Measurements from ENCODE around the gene PRKG1.

PRKG1 gene

GRCh38 chr10:51235865-51236264 lies 161.6 kb downstream of the PRKG1 start:
- TF ChIP-seq TAF1 (IDR thresholded peaks at IDR 0.05; ENCODE audit: low read depth) (no peak), EGR1 (IDR thresholded peaks at IDR 0.05) (no peak), FOXM1 (IDR thresholded peaks at IDR 0.05; ENCODE audit: borderline replicate concordance, low read depth) (no peak), NFIC (IDR thresholded peaks at IDR 0.05) (no peak), TEAD4 (IDR thresholded peaks at IDR 0.05) (no peak)
- TF ChIP-seq, protein P1, sequence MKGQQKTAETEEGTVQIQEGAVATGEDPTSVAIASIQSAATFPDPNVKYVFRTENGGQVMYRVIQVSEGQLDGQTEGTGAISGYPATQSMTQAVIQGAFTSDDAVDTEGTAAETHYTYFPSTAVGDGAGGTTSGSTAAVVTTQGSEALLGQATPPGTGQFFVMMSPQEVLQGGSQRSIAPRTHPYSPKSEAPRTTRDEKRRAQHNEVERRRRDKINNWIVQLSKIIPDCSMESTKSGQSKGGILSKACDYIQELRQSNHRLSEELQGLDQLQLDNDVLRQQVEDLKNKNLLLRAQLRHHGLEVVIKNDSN (IDR thresholded peaks at IDR 0.05) = no peak

- TF ChIP-seq EP300 (IDR thresholded peaks at IDR 0.05; ENCODE audit: borderline replicate concordance) (no peak), CEBPB (IDR thresholded peaks at IDR 0.05) (no peak), RAD21 (IDR thresholded peaks at IDR 0.05; ENCODE audit: low read depth) (no peak), FOXM1 (IDR thresholded peaks at IDR 0.05; ENCODE audit: borderline replicate concordance, low read depth) (no peak), NFIC (IDR thresholded peaks at IDR 0.05) (no peak)
These were observed 164.7 kb downstream of the PRKG1 start for GRCh38 chr10:51239006-51239405.

GRCh38 chr10:51241461-51241860 lies 167.2 kb downstream of the PRKG1 start:
- no peak for TF ChIP-seq TAF1 (IDR thresholded peaks at IDR 0.05; ENCODE audit: low read depth)
- TF ChIP-seq YY1 (IDR thresholded peaks at IDR 0.05; ENCODE audit: low read depth) = no peak
- TF ChIP-seq, protein P2, sequence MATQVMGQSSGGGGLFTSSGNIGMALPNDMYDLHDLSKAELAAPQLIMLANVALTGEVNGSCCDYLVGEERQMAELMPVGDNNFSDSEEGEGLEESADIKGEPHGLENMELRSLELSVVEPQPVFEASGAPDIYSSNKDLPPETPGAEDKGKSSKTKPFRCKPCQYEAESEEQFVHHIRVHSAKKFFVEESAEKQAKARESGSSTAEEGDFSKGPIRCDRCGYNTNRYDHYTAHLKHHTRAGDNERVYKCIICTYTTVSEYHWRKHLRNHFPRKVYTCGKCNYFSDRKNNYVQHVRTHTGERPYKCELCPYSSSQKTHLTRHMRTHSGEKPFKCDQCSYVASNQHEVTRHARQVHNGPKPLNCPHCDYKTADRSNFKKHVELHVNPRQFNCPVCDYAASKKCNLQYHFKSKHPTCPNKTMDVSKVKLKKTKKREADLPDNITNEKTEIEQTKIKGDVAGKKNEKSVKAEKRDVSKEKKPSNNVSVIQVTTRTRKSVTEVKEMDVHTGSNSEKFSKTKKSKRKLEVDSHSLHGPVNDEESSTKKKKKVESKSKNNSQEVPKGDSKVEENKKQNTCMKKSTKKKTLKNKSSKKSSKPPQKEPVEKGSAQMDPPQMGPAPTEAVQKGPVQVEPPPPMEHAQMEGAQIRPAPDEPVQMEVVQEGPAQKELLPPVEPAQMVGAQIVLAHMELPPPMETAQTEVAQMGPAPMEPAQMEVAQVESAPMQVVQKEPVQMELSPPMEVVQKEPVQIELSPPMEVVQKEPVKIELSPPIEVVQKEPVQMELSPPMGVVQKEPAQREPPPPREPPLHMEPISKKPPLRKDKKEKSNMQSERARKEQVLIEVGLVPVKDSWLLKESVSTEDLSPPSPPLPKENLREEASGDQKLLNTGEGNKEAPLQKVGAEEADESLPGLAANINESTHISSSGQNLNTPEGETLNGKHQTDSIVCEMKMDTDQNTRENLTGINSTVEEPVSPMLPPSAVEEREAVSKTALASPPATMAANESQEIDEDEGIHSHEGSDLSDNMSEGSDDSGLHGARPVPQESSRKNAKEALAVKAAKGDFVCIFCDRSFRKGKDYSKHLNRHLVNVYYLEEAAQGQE (IDR thresholded peaks at IDR 0.05; ENCODE audit: low read depth) = no peak
- TF ChIP-seq FOXM1 (IDR thresholded peaks at IDR 0.05; ENCODE audit: borderline replicate concordance, low read depth) = no peak
- TF ChIP-seq EGR1 (IDR thresholded peaks at IDR 0.05) = no peak
- TF ChIP-seq CREB1 (IDR thresholded peaks at IDR 0.05; ENCODE audit: low read depth) = no peak
- no peak for TF ChIP-seq ZBTB7A (IDR thresholded peaks at IDR 0.05; ENCODE audit: low read depth)
- TF ChIP-seq NFIC (IDR thresholded peaks at IDR 0.05) = no peak
- no peak for TF ChIP-seq MAX (IDR thresholded peaks at IDR 0.05)
- no peak for TF ChIP-seq CEBPB (IDR thresholded peaks at IDR 0.05)
- no peak for TF ChIP-seq TCF12 (IDR thresholded peaks at IDR 0.05; ENCODE audit: low read depth)

- TF ChIP-seq CREB1 (IDR thresholded peaks at IDR 0.05; ENCODE audit: low read depth) = no peak
- TF ChIP-seq CEBPB (IDR thresholded peaks at IDR 0.05) = no peak
- no peak for TF ChIP-seq MAX (IDR thresholded peaks at IDR 0.05)
- TF ChIP-seq NFIC (IDR thresholded peaks at IDR 0.05) = no peak
- TF ChIP-seq ZBTB7A (IDR thresholded peaks at IDR 0.05; ENCODE audit: low read depth) = no peak
- TF ChIP-seq TEAD4 (IDR thresholded peaks at IDR 0.05) = no peak
- TF ChIP-seq YY1 (IDR thresholded peaks at IDR 0.05; ENCODE audit: low read depth) = no peak
- TF ChIP-seq, protein P1 (IDR thresholded peaks at IDR 0.05) = no peak
These were observed 168.1 kb downstream of the PRKG1 start for GRCh38 chr10:51242393-51242792.

DNA sequence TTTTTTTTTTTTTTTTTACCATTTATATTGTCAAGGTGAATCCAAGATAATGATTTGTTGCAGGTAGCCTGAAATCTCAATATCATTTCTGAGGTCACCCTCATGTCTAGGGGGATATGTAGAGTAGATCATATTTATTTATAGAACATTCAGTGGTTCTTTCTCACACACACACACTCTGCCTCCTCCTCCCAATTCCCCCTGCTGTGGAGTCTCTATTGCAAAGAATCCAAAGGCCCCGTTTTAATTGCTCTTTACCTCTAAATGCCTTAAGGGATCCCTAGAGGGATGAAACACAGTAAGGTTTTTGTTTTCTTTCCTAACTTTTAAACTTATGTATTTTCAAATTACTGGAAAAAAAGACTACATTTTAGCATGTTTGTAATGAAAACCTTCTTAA lies 170.0 kb downstream of the PRKG1 start:
- TF ChIP-seq FOXM1 (IDR thresholded peaks at IDR 0.05; ENCODE audit: borderline replicate concordance, low read depth) (no peak), TEAD4 (IDR thresholded peaks at IDR 0.05) (no peak), MAX (IDR thresholded peaks at IDR 0.05) (no peak), ZBTB7A (IDR thresholded peaks at IDR 0.05; ENCODE audit: low read depth) (no peak), NFIC (IDR thresholded peaks at IDR 0.05) (no peak), CEBPB (IDR thresholded peaks at IDR 0.05) (no peak), EP300 (IDR thresholded peaks at IDR 0.05; ENCODE audit: borderline replicate concordance) (no peak), CREB1 (IDR thresholded peaks at IDR 0.05; ENCODE audit: low read depth) (no peak), TAF1 (IDR thresholded peaks at IDR 0.05; ENCODE audit: low read depth) (no peak), YY1 (IDR thresholded peaks at IDR 0.05; ENCODE audit: low read depth) (no peak), EGR1 (IDR thresholded peaks at IDR 0.05) (no peak), TCF12 (IDR thresholded peaks at IDR 0.05; ENCODE audit: low read depth) (no peak)
- TF ChIP-seq, protein P1 (IDR thresholded peaks at IDR 0.05) = no peak
- TF ChIP-seq, protein P2 (IDR thresholded peaks at IDR 0.05; ENCODE audit: low read depth) = no peak

All from Ishikawa (cell line).